Activated CD8-positive, alpha-beta memory T cell treated with anti-CD3 and anti-CD28 coated beads, Interleukin-2, amount 50 U/mL, for 4 hours (primary cell): ENCODE measurements around the gene TMIE.
"Not testable (repeated sequence)": the region's sequence is repeated elsewhere in the genome, so short reads cannot be mapped to it uniquely, and the experiment has no call there.

Experiments
- DNase-seq: peaks from one replicate; pipeline ENCODE4 v3.0.0-alpha.2; 2020

The TMIE gene

DNA sequence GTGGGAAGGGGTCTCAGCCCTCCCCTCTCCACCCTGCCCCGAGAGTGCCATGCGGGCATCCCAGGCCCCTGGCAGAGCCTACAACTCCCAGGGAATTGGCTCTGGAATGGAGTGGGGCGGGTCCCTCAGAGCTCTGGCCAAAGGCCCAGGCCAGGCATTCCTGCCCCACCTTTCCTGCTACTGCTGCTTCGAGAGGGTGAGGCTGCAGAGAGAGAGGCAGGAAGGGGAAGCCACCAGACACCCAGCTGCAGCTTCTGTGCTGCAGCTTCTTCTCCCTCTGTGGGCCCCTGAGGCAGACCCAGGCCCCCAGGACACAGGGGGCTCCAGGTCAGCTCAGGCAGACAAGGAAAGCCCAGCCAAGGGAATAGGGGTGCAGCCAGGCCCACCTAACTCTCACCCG, 10.4 kb upstream of the TMIE start:
- DNase-seq, result no peak

DNA sequence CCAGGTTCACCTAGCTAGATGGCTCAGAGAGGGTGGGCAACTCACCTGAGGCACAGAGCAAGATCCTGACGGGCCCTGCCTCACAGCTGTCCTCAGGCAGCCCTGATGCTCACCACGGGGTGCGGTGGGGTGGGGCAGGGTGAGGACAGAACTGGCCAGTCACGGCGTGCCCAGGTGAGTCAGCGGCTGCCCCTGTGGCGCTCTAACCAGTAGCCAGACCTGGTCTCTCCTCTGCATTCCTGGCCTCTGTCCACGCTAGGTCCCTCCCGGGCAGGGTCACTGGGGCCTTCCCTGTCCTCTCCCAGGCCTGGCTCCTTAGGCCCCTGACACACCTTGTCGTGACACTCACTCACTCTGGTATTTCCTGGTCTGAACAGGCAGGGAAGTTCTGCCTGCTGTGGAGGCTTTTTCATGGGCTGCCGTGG, 8.6 kb upstream of the TMIE start:
- DNase-seq, result no peak

DNA sequence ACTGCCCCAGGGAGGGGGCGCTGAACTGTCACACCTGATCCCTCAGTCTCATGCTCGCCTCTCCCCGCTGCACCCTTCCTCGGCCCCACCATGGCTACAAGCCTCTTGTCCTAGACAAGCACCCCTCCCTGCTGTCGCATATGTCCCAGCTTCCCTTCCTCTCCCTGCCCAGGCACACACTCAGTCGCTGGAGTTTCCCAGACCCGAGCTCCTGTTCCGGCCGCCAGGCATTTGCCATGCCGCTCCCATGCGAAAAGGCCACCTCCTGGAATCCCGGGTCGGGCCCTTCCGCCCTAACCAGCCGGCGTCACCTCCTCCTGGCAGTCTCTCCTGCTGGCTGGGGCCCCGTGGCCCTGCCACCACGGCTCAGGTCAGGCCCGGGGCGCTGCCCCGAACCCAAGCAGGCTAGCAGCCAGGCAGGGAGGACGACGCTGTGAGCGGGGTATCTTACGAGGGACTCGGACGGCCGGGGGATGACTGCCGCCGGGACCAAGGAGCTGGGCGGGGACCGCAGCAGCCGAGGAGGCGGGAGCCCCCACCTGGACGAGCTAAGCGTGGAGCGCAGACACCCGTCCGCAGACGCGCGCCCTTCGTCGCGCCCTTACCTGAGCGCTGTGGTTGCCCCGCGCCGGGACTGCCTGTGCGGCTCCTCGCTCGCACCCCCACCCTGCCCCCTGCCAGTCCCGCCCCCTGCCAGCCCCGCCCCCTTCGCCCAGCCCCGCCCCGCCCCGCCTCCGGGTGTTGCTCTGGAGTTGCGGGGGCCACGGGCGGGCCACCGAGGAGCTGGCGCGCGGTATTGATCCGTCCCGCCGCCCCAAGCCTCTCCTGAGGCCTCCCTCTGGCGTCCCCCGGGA, 7.9 kb upstream of the TMIE start, which contains the start of gene ALS2CL:
Gene ALS2CL, minus strand, starts transcription at position 642 of the 854 bp plus-strand sequence. CDS start 4,239 bp downstream, outside the sequence.
- peak; percentile 68 for DNase-seq

DNA sequence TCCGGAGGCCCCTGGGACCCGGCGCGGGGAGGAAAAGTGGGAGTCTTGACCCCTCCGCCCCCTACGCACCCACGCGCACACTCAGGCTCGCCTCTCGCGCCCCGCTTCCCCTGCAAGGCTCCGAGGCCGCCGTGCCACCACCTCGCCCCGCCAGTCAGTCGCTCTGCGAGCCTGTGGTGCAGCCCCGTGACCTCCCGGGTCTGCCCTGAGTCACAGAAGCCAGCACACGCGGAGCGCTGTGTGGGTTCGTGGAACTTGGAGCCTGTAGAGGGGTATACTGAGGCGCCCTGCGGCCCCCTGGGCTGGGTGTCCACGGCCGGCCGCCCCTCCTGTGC, 7.3 kb upstream of the TMIE start:
- DNase-seq, result peak; percentile 61

DNA sequence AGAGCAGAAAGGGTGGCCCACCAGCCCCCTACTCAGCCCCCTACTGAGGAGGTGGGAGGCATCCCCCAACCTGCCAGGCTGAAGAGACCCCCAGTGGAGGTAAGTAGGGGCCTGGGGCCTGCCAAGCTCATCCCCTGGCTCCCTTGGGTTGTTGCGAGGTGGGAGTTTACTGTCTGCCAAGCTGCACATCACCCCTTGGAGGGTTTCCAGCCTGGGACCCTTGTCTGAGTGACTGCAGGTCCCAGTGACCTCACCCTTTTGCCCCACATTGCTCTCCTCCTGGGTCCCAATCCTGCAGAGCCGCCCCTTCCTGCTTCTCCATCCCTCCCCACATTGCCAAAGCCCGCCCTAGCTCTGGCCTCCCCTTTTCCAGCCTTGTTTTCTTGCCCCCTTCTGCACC, 6.7 kb upstream of the TMIE start:
- DNase-seq, result no peak

DNA sequence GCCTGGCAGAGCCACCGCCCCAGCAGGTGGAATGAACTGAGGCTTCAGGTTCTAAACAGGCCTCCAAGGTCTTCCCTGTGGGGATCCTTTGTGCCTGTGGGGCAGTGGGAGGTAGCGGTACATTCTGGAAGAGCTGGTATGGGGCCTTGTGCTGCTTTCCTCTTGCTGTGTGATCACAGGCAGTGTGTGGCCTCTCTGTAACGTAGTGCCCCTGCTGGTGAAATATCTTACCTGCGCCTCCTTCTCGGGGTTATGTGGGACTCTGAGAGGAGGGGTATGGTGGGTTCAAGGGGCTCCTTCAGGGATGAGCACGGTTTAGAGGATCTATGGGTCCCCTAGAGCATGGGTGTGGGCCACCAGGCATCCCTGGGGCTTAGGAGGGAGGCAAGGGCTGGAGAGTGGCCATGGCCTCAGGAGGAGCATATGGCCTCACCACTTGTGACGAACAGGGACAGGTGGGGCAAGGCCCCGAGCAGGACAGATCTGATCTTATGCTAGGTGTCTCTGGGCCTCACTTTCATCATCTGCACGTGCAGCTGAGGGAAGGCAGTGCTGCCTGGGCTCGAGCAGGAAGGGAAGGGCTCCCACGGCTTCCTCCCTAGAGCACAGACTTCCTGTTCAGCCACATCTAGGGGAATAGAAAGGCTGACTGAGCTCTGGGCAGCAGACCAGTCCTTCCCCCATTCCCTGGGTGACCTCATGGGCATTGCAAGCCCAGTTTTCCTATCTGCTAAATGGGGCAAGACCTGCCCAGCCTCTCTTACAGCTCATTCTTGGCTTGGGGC, 5.8 kb upstream of the TMIE start:
- peak; percentile 46 for DNase-seq

DNA sequence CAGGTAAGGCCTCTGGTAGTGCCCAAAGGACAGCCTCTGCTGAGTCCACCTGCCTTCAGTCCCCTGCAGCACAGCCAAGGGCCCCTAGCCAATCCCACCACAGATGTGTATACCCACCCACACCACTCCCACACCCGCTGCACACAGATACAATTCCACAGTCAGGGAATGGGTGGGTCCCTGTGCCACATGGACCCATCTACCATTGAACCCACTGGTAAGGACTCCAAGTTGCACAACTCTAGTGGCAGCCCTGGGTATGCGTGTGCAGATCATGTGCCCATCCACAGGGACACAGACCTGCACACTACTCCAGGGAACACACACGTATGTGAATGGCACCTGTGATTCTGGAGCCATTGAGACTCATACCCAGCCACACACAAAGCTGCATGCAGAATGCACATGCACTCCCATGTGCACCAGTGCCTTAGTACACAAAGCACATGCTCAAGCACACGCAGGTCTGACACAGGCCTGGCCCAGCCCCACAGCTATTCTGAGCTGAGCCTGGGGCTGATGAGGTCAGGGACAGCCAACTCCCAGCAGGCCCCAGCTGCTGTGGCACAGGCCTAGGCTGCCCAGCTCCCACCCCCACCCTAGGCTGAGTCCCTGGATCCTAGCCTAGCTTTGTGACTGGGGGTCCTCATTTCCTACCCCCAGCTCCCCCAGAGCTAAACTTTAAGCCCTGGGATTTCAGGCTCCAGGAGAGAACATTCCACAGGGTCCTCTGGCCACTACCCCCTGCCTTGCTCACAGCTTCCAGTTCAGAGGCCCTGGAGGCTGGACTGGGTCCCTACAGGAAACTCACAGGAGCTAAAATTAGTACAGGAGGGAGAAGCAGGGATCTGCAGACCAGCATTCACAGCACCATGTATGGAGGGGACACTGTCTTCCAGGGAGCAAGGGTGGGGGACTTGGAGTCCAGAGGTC, 5.0 kb upstream of the TMIE start:
- no peak for DNase-seq

DNA sequence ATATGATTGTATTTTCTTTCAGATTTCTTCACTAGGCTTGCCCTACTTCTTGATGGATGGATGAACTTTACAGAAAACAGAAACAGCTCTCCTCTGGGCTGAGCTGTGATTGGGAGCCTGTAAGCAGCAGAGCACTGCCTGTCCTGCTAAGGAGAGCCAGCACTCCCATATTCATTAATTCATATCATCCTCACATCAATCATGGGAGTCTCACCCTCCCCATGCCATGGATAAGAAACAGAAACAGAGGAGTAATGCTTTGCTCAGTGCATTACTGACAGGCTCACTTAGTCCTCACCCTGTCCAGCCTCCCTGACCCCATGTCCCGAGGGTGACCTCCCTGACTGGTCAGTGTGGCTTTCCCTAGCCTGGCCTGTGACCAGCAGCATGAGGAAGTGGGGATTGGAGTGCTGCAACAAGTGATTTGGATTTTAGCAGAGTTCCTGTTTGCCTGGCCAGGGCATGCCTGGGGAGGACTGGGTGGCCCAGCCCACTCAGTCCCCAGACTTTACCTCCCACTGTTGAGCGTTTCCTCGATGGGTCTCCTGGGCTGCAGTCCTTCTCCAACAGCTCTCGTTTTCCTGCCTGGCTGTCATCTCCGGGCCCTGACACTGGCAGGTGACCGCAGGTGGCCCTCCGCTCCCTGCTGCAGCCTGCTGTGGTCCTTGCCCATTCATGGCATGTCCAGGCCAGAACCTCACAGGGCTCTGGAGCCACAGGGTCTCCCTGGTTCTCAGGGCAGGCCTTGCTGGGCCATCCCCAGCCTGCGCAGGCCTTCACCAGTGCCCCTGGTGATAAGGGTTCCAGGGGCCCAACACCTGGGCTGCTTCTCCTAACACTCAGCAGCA, 1.3 kb upstream of the TMIE start:
- DNase-seq, result no peak

DNA sequence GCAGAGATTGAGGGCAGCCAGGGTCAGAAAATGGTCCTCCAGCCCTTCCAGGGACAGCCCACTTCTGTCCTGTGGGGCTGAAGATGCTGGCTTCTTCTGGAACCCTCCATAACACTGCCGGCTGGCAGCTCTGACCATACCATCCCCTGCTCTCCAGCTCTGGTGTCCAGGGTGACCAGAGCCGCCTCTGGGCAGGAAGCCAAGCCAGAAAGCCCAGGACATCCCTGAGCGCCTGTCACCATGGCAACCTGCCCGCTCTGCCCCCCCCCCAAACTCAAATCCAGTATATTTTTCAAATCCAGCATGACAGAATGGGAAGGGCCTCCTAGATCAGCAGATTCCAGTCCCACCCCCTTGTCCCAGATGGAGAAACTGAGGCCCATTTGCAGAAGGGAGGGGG, 420 bp upstream of the TMIE start:
- DNase-seq, result no peak

DNA sequence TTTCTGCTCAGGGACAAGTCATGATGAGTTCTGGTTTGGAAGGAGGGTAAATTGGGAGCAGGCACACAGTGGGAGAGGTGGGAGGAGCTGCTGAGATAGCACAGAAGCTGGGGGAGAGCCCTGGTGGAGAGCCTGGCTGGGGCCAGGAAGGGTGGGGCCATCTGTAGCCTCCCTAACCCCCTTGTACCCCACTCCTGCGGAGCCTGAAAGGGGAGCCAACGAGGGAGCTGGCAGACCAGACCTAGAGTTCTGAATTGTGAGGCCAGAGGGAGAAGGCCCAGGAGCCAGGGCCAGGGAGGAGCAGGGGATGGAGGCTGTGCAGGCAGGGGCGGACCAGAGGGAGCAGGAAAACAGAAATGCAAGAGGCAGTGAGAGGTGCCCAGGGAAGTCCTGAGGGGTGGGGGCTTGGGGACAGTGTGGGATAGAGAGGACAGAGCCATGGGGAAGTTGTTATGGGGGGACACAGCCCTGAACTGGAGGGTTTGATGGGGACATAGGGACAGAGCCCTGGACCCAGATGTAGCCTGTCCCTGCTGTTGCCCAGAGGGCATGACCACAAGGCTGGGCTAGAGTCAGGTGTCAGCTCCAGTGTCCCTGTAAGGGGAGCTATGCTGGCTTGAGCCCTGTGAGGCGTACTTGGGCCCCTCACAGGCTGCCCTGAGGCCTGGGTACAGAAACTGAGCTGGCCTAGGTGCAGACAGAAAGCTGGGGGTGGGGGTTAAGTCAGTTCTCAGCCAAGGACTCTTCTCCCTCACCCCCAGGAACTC, 1.2 kb downstream of the TMIE start:
- DNase-seq, result no peak

DNA sequence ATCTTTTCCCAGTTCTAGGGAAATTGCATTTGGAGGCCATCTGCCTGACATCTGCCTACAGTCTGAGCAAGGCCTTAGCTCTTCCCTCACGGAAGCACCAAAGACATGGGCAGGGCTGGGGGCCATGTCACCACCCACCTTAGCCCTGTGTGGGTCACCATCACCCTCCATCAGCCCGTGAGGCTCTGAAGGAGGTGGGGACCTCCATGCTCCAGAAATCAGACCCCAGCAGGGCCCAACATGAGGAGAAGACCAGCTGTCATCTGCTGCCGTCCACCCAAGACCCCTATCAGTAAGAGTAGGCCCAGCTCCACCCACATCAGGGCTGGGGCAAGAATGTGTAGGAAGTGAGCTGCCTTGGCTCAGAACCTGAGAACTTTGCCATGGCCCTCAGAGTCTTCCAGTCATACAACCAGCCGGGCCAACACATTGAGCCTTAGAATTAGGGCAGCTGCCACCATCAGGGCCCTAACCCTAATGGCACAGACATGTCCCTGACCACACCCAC, 1.9 kb downstream of the TMIE start:
- DNase-seq, result no peak

DNA sequence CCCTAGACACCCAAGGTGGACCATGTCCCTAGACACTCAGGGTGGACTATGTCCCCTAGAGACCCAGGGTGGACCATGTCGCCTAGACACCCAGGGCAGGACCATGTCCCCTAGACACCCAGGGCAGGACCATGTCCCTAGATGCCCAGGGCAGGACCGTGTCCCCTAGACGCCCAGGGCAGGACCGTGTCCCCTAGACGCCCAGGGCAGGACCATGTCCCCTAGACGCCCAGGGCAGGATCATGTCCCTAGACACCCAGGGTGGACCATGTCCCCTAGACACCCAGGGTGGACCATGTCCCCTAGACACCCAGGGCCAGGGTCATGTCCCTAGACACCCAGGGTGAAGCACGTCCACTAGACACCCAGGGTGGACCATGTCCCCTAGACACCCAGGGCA, 3.2 kb downstream of the TMIE start:
- DNase-seq, result not testable (repeated sequence)

DNA sequence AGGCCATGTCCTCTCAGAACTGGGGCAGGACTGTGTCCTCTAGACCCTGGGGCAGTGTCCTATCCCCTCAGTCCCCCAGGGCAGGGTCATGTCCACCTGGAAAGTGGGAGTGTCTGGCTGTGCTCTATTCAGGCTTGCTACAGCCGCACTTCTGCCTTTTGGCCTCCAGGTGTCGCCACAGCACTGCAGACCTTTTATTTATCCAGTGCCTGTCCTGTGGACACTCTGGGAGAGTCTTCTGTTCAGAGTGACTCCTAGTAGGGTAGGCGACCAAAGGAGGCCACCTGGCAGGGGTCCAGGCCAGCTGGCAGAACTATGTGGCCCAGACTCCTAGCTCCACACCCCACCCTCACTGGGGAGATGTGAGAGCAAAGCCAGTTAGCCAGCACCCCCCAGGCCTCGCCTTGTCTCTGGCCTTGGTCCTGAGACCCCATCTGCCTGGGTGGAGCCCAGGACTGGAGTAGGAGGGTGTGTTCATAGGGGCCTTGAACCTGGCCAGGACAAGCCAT, 3.9 kb downstream of the TMIE start:
- DNase-seq, result peak; percentile 67

DNA sequence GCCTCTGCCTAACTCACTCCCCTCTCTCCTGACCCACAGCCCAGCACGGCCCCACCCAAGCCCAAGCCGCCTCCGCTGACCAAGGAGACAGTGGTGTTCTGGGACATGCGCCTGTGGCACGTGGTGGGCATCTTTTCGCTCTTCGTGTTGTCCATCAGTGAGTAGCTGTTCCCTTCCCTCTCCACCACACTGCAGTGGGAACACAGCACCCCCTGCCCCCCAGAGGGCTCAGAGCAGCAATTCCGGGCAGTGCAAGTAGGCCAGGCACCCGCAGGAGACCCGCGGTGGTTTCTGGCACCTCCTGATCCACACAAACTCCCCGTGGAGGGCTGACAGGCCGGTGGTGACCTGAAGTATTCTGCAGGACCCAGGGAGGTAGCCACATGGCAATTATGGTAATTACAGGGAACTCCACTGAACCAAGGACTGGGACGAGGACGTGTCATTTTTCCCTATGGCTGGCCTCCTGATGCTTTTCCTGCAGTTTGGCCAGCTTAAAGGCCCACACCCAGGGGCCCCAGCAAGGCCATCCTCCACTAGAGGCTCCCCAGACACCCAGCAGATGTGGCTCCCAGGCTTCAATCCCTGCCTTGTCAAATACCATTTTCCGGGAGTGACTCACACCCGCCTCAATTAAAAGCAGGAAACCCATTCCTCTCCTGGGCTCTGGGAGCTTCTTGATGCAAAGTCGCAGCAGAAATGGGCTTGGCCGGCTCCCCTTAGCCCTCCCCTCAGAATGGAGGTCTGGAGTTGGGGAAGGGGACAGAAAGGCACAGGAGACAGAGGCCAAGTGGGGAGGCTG, 4.8 kb downstream of the TMIE start:
- DNase-seq, result peak; percentile 10

DNA sequence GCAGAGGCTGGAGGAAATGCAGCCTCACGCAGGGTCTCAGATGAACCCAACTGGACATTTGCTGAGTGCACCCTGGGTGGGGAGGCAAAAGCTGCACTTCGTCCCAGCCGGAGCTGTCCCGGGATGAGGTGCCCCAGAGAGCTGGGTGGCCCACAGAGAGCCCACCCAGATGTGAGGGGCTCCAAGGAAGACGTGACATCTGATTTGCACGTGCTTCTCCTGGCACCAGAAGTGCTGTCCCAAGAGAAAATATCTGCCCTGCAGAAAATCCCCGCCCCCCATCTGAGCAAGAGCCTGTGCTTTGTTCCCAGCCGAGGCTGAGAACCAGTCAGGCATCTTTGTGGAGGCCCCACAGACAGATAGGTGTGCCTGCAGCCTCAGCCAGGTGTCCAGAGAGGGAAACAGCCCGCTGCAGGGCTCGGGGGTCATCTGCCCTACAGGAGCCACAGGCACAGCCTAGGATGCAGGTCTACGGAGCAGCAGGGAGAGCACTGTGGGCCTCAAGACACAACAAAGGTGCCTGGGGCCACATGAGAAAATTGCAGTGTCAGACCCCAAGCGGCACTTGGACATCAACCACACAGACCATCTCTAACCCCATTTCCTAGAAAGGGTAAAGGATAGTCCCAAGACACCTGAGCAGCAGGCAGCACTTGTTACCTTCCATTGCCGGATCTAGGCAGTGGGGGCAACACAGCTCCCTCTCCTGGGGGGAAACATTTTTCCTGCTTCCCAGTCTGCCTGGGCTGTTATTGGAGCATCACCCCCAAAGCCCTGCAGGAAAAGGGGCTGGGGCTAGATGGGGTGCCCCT, 5.8 kb downstream of the TMIE start:
- no peak for DNase-seq

DNA sequence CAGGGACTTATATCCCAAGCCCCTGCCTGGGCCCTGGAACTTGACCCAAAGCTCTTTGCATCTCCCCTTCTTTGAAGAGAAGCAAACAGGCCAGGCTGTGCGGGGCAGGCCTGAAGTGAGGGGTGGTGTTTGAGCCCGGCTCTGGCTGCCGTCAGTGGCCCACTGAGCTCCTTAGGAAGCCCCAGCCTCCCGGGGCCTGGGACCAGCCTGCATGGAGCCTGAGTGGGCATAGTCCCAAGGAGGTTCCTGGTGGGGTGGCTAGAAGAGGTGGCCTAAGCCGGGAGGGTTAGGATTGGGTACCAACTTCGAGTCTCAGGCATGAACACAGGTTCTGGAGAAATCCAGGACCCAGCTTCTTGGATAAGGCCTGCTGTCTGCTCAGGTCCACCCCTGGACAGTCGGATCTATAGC, 6.4 kb downstream of the TMIE start:
- no peak for DNase-seq

DNA sequence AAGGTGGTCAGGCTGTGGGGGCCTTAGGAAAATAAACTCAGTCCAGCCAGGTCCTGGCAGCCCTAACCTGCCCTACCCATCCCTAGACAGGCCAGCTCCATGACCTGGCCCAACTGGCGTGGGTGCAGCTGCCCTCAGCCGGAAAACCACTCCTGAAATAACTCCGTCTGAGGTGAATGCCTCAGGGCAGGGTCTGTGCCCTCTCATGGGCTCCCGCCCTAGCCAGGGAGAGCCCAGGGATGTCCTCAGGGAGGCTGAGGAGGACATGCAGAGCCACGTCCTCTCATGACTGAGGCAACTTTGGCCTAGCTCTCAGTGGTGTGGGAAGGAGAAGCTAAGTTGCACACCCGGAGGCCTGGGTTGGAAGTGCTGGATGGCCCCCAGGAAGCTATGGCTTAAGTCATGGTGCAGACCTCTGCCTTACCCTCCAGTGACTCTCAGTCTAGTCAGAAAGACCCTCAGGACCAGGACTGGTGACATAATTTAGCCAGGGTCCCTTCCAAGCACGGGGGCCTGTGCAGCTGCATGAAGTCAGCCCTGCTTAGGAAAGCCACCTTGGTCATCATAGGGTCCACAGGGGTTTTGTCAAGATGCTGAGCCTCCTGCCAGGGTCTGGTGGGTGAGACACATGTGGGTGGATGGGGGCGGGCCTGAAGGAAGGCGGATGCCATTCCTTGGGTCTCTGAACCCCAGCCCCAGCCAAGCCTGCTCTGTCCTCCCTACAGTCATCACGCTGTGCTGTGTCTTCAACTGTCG, 7.4 kb downstream of the TMIE start:
- DNase-seq, result peak; percentile 8

DNA sequence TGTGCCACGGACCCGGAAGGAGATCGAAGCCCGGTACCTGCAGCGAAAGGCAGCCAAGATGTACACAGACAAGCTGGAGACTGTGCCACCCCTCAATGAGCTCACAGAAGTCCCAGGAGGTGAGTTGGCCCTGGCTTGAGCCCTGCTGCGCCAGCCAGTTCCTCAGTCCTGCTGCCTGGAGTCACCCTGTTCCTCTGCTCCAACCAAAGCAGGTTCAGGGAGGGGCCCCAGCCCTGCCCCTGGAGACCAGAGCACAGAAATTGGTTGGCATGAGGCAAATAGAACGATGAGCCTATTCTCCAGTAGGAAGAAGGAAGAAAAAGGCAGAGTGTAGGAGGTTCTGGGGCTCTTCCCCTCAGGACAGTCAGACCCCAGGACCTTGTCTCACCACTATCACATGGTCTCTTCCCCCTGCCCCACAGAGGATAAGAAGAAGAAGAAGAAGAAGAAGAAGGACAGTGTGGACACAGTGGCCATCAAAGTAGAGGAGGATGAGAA, 8.0 kb downstream of the TMIE start:
- no peak for DNase-seq
